MM.1S (cell line): ENCODE results near the gene SMYD1.

Experiments used
- CTCF ChIP-seq: fragments of 300-600 bp; sonication (generic); IDR thresholded peaks from 2 replicates; pipeline ENCODE4 v1.5.1; 2016; ENCODE audit warnings: antibody characterized with exemption, low read length, mixed read lengths
- EZH2 ChIP-seq: fragments of 300-600 bp; sonication (generic); optimal IDR thresholded peaks from 2 replicates; pipeline ENCODE3; 2017; ENCODE audit warnings: low read depth, mild to moderate bottlenecking, antibody characterized with exemption, low read length, mixed read lengths

- TF ChIP-seq EZH2 (no peak), CTCF (no peak)
Observed at GRCh38 chr2:88085602-88086001, 18.0 kb downstream of the SMYD1 start.
